Spleen (tissue), 7 donors: Measurements from ENCODE around the gene CDKN2D.

Experiments
- POLR2A ChIP-seq, 3 donors: fragments of 450-650 bp; IDR thresholded peaks; one replicate each; pipeline ENCODE4 v1.5.1; 2017; ENCODE audit warnings: antibody characterized with exemption in 3 of 3, mild to moderate bottlenecking in 1 of 3
- POLR2AphosphoS5 ChIP-seq, 3 donors: sonication (generic); formaldehyde crosslinking; IDR thresholded peaks; one replicate each; pipeline ENCODE4 v1.5.1; 2017; ENCODE audit warnings: antibody characterized with exemption in 3 of 3
- TF ChIP-seq, protein P1 (sequence below), 11 experiments: fragments of 200-600 bp in 7 of 11; fragments of 450-650 bp in 4 of 11; sonication (generic) in 4 of 11; IDR thresholded peaks in 8 of 11; conservative IDR thresholded peaks in 3 of 11; 1 replicate in 7 of 11; 2 replicates in 4 of 11; pipeline versions ENCODE4 v1.4.0 to v1.8.0; 2016 to 2021; ENCODE audit warnings: antibody characterized with exemption in 11 of 11, inconsistent platforms in 4 of 11, mild to moderate bottlenecking in 1 of 11
- donor health status: DM: no; HTN: no; CAD: no; lungs with moderate emphysema.
- donor health status: DM: no; HTN: no; CAD: no.
- donor health status: DM: no; HTN: no; CAD: no.

DNA sequence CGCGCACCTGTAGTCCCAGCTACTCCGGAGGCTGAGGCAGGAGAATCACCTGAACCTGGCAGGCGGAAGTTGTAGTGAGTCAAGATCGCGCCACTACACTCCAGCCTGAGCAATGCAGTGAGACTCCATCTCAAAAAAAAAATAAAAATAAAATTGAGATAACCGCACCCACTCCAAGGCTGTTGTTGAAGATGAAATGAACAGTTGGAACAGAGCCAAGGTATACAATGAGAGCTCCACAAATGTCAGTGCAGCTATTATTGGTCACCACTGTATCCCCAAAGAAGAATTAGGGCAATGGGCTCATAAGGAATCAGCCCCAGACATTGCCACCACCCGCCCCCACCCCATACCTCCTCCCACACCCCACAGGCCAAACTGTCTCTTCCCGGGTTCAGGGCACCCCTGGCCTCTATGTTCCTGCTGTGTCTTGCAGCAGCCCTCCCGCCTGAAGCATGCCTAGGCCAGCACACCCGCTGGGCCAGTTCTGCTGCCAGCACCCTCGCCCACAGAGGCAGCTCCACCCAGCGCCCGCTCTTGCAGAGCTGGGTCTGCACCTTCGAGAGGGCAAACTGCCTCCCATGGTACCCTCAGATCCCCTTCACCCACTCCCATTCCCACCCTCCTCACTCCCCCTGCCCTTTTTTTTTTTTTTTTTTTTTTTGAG, 48.0 kb downstream of the CDKN2D start:
- TF ChIP-seq, protein P1, sequence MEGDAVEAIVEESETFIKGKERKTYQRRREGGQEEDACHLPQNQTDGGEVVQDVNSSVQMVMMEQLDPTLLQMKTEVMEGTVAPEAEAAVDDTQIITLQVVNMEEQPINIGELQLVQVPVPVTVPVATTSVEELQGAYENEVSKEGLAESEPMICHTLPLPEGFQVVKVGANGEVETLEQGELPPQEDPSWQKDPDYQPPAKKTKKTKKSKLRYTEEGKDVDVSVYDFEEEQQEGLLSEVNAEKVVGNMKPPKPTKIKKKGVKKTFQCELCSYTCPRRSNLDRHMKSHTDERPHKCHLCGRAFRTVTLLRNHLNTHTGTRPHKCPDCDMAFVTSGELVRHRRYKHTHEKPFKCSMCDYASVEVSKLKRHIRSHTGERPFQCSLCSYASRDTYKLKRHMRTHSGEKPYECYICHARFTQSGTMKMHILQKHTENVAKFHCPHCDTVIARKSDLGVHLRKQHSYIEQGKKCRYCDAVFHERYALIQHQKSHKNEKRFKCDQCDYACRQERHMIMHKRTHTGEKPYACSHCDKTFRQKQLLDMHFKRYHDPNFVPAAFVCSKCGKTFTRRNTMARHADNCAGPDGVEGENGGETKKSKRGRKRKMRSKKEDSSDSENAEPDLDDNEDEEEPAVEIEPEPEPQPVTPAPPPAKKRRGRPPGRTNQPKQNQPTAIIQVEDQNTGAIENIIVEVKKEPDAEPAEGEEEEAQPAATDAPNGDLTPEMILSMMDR (IDR thresholded peaks at IDR 0.05 in 8 of 11, conservative IDR thresholded peaks at IDR 0.05 in 3 of 11), result no peak
- TF ChIP-seq POLR2AphosphoS5 (IDR thresholded peaks at IDR 0.05) (no peak), POLR2A (IDR thresholded peaks at IDR 0.05) (no peak)
